GM18511 (cell line): ENCODE measurements around the gene RPS19BP1.

Experiments
- ATAC-seq: cut with Tn5 transposase; IDR thresholded peaks from one replicate; pipeline ENCODE4 v1.9.1; 2021; ENCODE audit warnings: mild to moderate bottlenecking, moderate library complexity; ENCODE audit not compliant: unreplicated experiment

Gene RPS19BP1

DNA sequence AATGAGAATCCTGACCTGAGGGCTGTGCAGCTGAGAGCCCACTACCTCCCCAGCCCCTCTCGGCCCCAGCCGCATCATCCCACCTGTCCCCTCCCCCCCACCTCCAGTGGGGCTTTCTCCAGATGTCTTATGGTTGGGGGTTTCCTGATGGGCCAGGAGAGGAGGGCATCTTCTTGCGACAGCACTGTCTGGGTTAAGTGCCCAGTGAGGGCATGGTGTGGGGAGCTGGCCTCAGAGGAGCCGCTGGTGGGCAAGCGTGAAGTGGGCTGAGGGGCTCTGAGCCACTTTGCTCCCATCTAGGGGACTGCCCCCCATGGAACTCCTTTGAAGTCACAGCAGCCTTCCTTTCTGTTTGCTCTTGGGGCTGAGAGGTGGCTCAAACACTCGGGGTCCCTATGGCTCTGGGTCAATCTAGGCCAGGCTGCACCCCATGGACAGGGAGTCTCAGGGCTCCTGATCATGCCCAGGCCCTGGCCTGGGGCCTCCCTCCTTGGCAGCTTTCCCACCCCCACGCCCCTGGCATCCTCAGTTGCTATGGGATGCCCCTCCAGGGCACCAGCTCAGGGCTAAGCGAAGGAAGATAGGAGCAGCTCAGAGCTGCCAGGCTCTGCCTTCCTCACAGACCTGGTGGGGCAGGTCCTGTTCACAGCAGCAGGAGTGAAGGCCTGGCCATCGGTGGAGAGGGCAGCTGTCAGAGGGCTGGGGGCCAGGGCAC lies 41.4 kb downstream of the RPS19BP1 start:
- ATAC-seq: no peak

GRCh38 chr22:39490135-39490798 lies 42.3 kb downstream of the RPS19BP1 start:
- ATAC-seq: peak; percentile 70

- no peak for ATAC-seq
These were observed 43.2 kb downstream of the RPS19BP1 start for GRCh38 chr22:39489094-39490068.

- ATAC-seq: no peak
These were observed 43.9 kb downstream of the RPS19BP1 start for GRCh38 chr22:39488563-39489083.

DNA sequence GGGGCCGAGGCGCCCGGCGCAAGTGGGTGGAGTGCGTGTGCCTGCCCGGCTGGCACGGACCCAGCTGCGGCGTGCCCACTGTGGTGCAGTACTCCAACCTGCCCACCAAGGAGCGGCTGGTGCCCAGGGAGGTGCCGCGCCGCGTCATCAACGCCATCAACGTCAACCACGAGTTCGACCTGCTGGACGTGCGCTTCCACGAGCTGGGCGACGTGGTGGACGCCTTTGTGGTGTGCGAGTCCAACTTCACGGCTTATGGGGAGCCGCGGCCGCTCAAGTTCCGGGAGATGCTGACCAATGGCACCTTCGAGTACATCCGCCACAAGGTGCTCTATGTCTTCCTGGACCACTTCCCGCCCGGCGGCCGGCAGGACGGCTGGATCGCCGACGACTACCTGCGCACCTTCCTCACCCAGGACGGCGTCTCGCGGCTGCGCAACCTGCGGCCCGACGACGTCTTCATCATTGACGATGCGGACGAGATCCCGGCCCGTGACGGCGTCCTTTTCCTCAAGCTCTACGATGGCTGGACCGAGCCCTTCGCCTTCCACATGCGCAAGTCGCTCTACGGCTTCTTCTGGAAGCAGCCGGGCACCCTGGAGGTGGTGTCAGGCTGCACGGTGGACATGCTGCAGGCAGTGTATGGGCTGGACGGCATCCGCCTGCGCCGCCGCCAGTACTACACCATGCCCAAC lies 44.6 kb downstream of the RPS19BP1 start:
- ATAC-seq: no peak

DNA sequence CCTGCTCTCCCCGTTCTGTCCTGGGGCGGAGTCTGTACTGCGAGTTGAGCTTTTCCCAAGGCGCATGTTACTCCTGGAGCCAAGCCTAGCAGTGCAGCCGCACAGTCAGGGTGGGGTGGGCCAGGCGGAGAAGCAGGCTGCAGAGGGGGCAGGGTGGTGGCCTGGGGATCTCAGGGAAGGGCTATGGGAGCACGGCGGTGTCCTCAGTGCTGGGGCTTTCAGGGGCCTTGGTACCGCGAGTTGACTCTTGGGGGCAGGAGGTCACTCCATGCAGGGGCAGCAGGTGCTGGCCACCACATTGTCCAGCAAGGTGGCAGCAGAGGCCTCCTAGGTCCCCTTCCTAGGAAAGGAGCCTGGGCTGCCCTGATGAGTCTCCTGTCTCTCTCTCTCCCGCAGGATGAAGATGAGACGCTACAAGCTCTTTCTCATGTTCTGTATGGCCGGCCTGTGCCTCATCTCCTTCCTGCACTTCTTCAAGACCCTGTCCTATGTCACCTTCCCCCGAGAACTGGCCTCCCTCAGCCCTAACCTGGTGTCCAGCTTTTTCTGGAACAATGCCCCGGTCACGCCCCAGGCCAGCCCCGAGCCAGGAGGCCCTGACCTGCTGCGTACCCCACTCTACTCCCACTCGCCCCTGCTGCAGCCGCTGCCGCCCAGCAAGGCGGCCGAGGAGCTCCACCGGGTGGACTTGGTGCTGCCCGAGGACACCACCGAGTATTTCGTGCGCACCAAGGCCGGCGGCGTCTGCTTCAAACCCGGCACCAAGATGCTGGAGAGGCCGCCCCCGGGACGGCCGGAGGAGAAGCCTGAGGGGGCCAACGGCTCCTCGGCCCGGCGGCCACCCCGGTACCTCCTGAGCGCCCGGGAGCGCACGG lies 45.4 kb downstream of the RPS19BP1 start:
- ATAC-seq: no peak

DNA sequence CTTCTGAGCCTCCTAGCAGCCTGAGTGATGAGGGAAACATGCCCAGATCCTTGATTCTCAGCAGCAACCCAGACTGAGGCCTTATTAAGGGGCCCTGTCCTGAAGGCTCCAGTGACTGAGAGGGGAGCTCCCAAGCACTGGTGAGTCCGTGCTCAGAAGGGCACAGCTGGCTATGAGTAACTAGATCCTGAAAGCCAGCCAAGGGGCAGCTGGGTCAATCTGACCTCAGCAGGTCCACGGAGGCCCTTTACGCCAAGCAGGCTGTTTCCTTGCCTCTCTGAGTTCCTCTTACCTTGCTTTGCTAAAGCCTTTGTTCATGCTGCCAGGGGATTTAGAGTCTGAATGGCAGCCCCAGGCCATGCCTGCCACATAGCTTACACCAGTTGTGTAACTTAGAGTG lies 49.8 kb downstream of the RPS19BP1 start:
- no peak for ATAC-seq

DNA sequence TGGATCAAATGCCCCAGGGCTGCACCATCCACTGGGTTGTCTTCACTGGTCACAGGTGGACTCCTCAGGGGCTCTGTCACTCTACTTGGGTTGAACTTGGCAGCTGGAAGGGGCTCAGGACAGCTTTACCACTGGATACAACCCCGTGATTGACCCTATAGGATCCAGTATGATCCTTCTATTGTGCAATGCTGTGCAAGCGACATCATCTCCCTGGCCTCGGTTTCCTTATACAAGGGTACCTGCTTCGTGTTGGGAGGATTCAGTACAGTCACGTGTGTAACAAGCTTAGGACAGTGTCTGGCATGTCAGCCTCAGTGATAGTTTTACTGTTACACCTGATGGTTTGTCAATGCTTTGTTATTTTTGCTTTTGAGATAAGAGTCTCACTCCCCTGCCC lies 51.0 kb downstream of the RPS19BP1 start:
- ATAC-seq: no peak

DNA sequence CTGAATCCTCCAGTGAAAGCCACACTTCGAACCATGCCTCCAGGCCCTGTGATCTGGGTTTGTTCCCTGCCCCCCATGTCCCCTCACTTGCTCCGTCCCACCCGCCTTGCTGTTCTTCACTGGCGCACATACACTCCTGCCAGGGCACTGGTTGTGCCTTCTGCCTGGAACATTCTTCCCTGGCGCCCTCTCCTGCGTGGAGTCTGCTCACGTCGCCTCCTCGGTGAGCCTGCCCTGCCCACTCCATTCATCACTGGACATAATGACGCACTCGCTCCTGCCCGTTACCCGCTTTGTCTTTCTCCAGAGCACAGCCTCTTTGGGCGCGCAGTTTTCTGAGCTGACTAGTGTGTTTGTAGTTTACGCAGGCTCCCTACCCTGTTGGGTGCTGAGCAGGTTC lies 51.5 kb downstream of the RPS19BP1 start:
- no peak for ATAC-seq

GRCh38 chr22:39480557-39480956 lies 52.0 kb downstream of the RPS19BP1 start:
- ATAC-seq: no peak

DNA sequence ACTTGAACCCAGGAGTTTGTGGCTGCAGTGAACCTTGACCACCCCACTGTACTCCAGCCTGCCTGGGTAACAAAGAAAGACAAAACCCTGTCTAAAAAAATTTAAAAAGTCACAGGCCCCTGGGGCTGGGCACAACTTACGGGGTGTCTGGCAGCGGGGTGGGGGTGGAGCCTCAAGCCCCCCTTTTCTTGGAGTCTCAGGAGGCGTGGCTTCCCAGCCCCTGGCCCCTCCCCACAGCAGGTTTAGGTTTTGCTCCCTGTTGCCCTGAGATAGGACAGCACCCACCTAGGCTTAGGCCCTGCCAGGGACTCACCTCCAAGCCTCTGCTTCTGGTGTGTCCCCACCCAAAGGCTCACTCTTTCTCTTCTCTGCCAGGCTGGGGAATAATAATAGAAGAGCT lies 53.3 kb downstream of the RPS19BP1 start:
- no peak for ATAC-seq
